Adrenal gland (tissue), 5 donors: ENCODE data around the gene MS4A5.

ENCODE experiments used
- POLR2A ChIP-seq, 2 donors: fragments of 450-650 bp; IDR thresholded peaks; one replicate each; pipeline ENCODE4 v1.6.1; 2017; ENCODE audit warnings: antibody characterized with exemption in 2 of 2, mild to moderate bottlenecking in 2 of 2, moderate library complexity in 1 of 2
- TF ChIP-seq, protein P1 (sequence below), 6 experiments: fragments of 450-650 bp in 4 of 6; fragments of 200-600 bp in 2 of 6; sonication (generic) in 1 of 6; IDR thresholded peaks; 1 replicate in 5 of 6; 2 replicates in 1 of 6; pipeline versions ENCODE4 v1.5.1 to v1.8.0; 2016 to 2021; ENCODE audit warnings: antibody characterized with exemption in 6 of 6, mild to moderate bottlenecking in 2 of 6, moderate library complexity in 1 of 6
- donor health status: DM: no; HTN: no; CAD: no.

DNA sequence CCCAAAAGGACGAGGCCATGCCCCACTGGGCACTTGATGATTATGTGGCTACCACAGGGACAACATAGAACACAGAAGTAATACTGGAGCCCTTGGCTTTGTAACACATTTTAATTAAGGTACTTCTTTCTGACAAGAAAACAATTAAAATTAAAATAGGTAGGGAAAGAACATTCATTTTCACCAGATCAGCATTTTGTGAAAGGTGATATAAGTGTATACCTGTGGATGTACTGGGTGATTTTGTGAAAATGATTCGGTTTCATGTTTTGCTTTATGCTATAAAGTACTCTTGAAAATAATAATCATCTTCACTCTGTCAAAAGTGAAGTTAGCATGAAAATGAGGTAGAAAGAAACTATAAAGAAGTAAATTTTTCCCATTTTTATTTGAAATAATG is 64.1 kb downstream of the MS4A5 start:
- no peak for TF ChIP-seq POLR2A (IDR thresholded peaks at IDR 0.05)
- TF ChIP-seq, protein P1, sequence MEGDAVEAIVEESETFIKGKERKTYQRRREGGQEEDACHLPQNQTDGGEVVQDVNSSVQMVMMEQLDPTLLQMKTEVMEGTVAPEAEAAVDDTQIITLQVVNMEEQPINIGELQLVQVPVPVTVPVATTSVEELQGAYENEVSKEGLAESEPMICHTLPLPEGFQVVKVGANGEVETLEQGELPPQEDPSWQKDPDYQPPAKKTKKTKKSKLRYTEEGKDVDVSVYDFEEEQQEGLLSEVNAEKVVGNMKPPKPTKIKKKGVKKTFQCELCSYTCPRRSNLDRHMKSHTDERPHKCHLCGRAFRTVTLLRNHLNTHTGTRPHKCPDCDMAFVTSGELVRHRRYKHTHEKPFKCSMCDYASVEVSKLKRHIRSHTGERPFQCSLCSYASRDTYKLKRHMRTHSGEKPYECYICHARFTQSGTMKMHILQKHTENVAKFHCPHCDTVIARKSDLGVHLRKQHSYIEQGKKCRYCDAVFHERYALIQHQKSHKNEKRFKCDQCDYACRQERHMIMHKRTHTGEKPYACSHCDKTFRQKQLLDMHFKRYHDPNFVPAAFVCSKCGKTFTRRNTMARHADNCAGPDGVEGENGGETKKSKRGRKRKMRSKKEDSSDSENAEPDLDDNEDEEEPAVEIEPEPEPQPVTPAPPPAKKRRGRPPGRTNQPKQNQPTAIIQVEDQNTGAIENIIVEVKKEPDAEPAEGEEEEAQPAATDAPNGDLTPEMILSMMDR (IDR thresholded peaks at IDR 0.05): no peak
